ENCODE measurements around the gene ZSCAN20. TPM values are rescaled to one million over a fixed set of nuclear protein-coding genes. Genes with fewer than 3 reads are reported as not detected.

ZSCAN20 gene
- total RNA-seq, 1 experiment from 2014 or later = 9.0 TPM

DNA sequence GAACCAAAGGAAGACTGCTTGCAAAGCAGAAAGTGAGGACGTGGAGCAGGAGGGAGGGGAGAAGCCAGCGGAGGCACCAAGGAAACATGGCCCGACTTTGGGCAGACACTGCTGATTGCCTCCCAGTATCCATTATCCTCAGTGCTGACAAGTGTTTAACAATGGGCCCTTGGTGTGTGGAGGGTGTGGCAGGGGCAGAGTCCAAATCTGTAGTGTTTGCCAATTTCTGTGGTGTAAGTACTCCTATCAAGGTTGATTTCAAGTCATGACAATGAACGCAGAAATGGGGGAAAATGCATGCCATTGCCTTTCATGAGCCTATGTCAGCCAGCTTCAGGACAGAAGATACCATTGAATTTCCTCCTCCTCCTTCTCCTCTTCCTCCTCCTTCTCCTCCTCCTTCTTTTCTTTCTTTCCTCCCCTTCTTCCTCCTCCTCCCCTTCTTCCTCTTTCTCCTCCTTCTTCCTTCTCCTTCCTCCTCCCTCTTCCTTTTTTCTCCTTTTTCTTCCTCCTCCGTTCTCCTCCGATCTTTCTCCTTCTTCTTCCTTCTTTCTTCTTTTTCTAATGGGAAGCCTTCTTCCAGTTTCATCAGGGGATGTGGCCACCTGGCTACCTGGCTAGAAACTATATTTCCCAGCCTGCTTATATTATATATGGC is 31.2 kb upstream of the ZSCAN20 start:
- ChIA-PET POLR2A (interaction anchor here (1.2 kb wide), 1 partner anchor 19 kb away, joined by 3 read pairs; no protein-coding TSS in a partner anchor), CTCF (no interaction called here), RAD21 (ENCODE audit: low non-redundant PET in 1 of 2, low total read pairs in 2 of 2, uncharacterized antibody in 2 of 2, unreplicated experiment in 2 of 2) (no interaction called here)
- intact Hi-C loops (cut with micrococcal nuclease) = no loop called here
- no peaks in the 10 kb centered on the region for H4K20me1 ChIP-seq (ENCODE audit: insufficient read depth)
- no peaks in the 10 kb centered on the region for H3K9me3 ChIP-seq (ENCODE audit: control insufficient read depth in 1 of 2, insufficient read depth in 1 of 2, low read depth in 1 of 2, low read length in 2 of 2)
- H3K36me3 ChIP-seq (ENCODE audit: control insufficient read depth in 1 of 2, insufficient read depth in 2 of 2, low read length in 2 of 2) = no peaks in the 10 kb centered on the region; a peak in 1 of 4 replicates
- no peak overlapping the region for H3K4me3 ChIP-seq (replicated peaks in 1 of 2; ENCODE audit: low read depth in 1 of 2, low read length in 2 of 2)
- H3K4me1 ChIP-seq (ENCODE audit: control insufficient read depth in 1 of 2, insufficient read depth in 2 of 2, low read length in 2 of 2) = peaks cover 56 to 90% of the 10 kb centered on the region in 2 experiments
- no peak overlapping the region for H3K9ac ChIP-seq (ENCODE audit: low read length)
- no peaks in the 10 kb centered on the region for H3K79me2 ChIP-seq (ENCODE audit: insufficient read depth, low read length)
- no TSS peak for BruUV-seq (replicated peaks)
- H3K4me2 ChIP-seq (ENCODE audit: low read length) = peak overlapping the region; percentile 46
- no peak for DNase-seq (ENCODE audit: low read depth, low spot score)
- TF ChIP-seq, protein P1, sequence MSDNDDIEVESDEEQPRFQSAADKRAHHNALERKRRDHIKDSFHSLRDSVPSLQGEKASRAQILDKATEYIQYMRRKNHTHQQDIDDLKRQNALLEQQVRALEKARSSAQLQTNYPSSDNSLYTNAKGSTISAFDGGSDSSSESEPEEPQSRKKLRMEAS (IDR thresholded peaks at IDR 0.05) = no peak
- TF ChIP-seq ELF1 (IDR thresholded peaks at IDR 0.05; ENCODE audit: borderline replicate concordance, low read depth) (no peak), POLR2A (IDR thresholded peaks at IDR 0.05; ENCODE audit: borderline replicate concordance, extremely low read depth, insufficient read depth, insufficient read length) (no peak), TCF7L2 (IDR thresholded peaks at IDR 0.05; ENCODE audit: borderline replicate concordance, extremely low read depth, insufficient read depth, insufficient read length) (no peak)
- no peaks in the 10 kb centered on the region for H3K27me3 ChIP-seq (ENCODE audit: insufficient read depth, low read length)
- H3K27ac ChIP-seq (ENCODE audit: low read depth, low read length) = no peak overlapping the region; the same call in 1 of the 2 replicates
- no peaks in the 10 kb centered on the region for H3K9me2 ChIP-seq (ENCODE audit: insufficient read depth)
- ATAC-seq = no peak
- H2AFZ ChIP-seq (ENCODE audit: low read depth, low read length, poor library complexity, severe bottlenecking) = peak overlapping the region; percentile 70

DNA sequence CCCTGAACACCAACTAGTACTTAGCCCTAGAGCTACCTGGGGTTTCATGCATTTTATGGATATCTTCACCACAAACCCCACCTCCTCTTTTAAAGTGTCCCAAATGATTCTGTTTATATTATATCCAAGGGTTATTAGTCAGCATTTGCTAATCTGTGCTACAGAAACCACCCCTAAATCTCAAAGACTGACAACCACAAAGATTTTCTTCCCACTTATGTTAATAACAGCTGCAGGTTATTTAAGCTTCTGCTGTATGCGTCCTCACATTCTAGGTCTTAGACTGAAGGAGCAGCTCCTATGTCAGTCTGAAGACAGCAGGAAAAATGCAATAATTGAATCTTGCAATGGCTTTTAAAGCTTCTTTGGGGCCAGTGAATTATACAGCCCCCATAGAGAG is 30.3 kb upstream of the ZSCAN20 start:
- CTCF ChIA-PET = no interaction called here
- peaks cover 48 to 85% of the 10 kb centered on the region in 2 experiments for H3K4me1 ChIP-seq (ENCODE audit: control insufficient read depth in 1 of 2, insufficient read depth in 2 of 2, low read length in 2 of 2)
- no peak for DNase-seq (ENCODE audit: low read depth, low spot score)
- no peak for TF ChIP-seq ZFX (IDR thresholded peaks at IDR 0.05)
- TF ChIP-seq ZNF274 (IDR thresholded peaks at IDR 0.05; ENCODE audit: low read depth, low read length) = no peak
- no peak for TF ChIP-seq SRF (IDR thresholded peaks at IDR 0.05; ENCODE audit: low read depth)
- TF ChIP-seq, protein P2, sequence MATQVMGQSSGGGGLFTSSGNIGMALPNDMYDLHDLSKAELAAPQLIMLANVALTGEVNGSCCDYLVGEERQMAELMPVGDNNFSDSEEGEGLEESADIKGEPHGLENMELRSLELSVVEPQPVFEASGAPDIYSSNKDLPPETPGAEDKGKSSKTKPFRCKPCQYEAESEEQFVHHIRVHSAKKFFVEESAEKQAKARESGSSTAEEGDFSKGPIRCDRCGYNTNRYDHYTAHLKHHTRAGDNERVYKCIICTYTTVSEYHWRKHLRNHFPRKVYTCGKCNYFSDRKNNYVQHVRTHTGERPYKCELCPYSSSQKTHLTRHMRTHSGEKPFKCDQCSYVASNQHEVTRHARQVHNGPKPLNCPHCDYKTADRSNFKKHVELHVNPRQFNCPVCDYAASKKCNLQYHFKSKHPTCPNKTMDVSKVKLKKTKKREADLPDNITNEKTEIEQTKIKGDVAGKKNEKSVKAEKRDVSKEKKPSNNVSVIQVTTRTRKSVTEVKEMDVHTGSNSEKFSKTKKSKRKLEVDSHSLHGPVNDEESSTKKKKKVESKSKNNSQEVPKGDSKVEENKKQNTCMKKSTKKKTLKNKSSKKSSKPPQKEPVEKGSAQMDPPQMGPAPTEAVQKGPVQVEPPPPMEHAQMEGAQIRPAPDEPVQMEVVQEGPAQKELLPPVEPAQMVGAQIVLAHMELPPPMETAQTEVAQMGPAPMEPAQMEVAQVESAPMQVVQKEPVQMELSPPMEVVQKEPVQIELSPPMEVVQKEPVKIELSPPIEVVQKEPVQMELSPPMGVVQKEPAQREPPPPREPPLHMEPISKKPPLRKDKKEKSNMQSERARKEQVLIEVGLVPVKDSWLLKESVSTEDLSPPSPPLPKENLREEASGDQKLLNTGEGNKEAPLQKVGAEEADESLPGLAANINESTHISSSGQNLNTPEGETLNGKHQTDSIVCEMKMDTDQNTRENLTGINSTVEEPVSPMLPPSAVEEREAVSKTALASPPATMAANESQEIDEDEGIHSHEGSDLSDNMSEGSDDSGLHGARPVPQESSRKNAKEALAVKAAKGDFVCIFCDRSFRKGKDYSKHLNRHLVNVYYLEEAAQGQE (IDR thresholded peaks at IDR 0.05; ENCODE audit: low read depth) = no peak
- no peak for TF ChIP-seq RAD21 (IDR thresholded peaks at IDR 0.05; ENCODE audit: low read depth)
- no peak for TF ChIP-seq POLR2AphosphoS5 (IDR thresholded peaks at IDR 0.05; ENCODE audit: low read depth, low read length)
- TF ChIP-seq EZH2phosphoT487 (IDR thresholded peaks at IDR 0.05; ENCODE audit: borderline replicate concordance) = no peak
- TF ChIP-seq, protein P3, sequence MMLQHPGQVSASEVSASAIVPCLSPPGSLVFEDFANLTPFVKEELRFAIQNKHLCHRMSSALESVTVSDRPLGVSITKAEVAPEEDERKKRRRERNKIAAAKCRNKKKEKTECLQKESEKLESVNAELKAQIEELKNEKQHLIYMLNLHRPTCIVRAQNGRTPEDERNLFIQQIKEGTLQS (IDR thresholded peaks at IDR 0.05) = no peak
- TF ChIP-seq, protein P4, sequence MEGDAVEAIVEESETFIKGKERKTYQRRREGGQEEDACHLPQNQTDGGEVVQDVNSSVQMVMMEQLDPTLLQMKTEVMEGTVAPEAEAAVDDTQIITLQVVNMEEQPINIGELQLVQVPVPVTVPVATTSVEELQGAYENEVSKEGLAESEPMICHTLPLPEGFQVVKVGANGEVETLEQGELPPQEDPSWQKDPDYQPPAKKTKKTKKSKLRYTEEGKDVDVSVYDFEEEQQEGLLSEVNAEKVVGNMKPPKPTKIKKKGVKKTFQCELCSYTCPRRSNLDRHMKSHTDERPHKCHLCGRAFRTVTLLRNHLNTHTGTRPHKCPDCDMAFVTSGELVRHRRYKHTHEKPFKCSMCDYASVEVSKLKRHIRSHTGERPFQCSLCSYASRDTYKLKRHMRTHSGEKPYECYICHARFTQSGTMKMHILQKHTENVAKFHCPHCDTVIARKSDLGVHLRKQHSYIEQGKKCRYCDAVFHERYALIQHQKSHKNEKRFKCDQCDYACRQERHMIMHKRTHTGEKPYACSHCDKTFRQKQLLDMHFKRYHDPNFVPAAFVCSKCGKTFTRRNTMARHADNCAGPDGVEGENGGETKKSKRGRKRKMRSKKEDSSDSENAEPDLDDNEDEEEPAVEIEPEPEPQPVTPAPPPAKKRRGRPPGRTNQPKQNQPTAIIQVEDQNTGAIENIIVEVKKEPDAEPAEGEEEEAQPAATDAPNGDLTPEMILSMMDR (IDR thresholded peaks at IDR 0.05 in 2 of 3, conservative IDR thresholded peaks at IDR 0.05 in 1 of 3; ENCODE audit: borderline replicate concordance in 1 of 3, insufficient read depth in 1 of 3, low read depth in 2 of 3, low read length in 2 of 3) = no peak
- TF ChIP-seq, protein P1 (IDR thresholded peaks at IDR 0.05) = no peak
- no peak for TF ChIP-seq EZH2 (IDR thresholded peaks at IDR 0.05)

More for the DNA sequence above, 30.3 kb upstream of the ZSCAN20 start:
- Histone ChIP-seq H3K9me3 (ENCODE audit: control insufficient read depth in 1 of 2, insufficient read depth in 1 of 2, low read depth in 1 of 2, low read length in 2 of 2) (no peaks in the 10 kb centered on the region), H3K27ac (ENCODE audit: low read depth, low read length) (no peak overlapping the region), H2AFZ (ENCODE audit: low read depth, low read length, poor library complexity, severe bottlenecking) (no peak overlapping the region), H3K79me2 (ENCODE audit: insufficient read depth, low read length) (no peaks in the 10 kb centered on the region), H3K4me3 (replicated peaks in 1 of 2; ENCODE audit: low read depth in 1 of 2, low read length in 2 of 2) (no peak overlapping the region), H3K9ac (ENCODE audit: low read length) (no peak overlapping the region), H4K20me1 (ENCODE audit: insufficient read depth) (no peaks in the 10 kb centered on the region), H3K4me2 (ENCODE audit: low read length) (no peak overlapping the region), H3K27me3 (ENCODE audit: insufficient read depth, low read length) (no peaks in the 10 kb centered on the region), H3K9me2 (ENCODE audit: insufficient read depth) (no peaks in the 10 kb centered on the region), H3K36me3 (ENCODE audit: control insufficient read depth in 1 of 2, insufficient read depth in 2 of 2, low read length in 2 of 2) (no peaks in the 10 kb centered on the region; a peak in 1 of 4 replicates)
- ChIA-PET POLR2A (interaction anchor here (0.7 to 1.2 kb wide), 2 partner anchors 8 to 18 kb away, joined by 3 read pairs; no protein-coding TSS in a partner anchor), RAD21 (ENCODE audit: low non-redundant PET in 1 of 2, low total read pairs in 2 of 2, uncharacterized antibody in 2 of 2, unreplicated experiment in 2 of 2) (no interaction called here)
- BruUV-seq (replicated peaks) = no TSS peak
- ATAC-seq = no peak
- intact Hi-C loops (cut with micrococcal nuclease) = no loop called here

Measured in HCT116 (cell line).